Uterus (tissue), 2 donors: Measurements from ENCODE around the gene AKT2.

ENCODE experiments used
- POLR2A ChIP-seq, 2 donors: fragments of 450-650 bp; IDR thresholded peaks; one replicate each; pipeline ENCODE4 v1.6.1; 2016; ENCODE audit warnings: antibody characterized with exemption in 2 of 2, mild to moderate bottlenecking in 1 of 2, moderate library complexity in 1 of 2
- TF ChIP-seq, protein P1 (sequence below), 4 experiments: fragments of 200-600 bp in 2 of 4; fragments of 450-650 bp in 2 of 4; sonication (generic) in 2 of 4; IDR thresholded peaks; one replicate each; pipeline ENCODE4 v1.5.1; 2016 to 2019; ENCODE audit warnings: antibody characterized with exemption in 4 of 4, mild to moderate bottlenecking in 2 of 4, moderate library complexity in 1 of 4

GRCh38 chr19:40257096-40257517 is 28.0 kb downstream of the AKT2 start:
- TF ChIP-seq, protein P1, sequence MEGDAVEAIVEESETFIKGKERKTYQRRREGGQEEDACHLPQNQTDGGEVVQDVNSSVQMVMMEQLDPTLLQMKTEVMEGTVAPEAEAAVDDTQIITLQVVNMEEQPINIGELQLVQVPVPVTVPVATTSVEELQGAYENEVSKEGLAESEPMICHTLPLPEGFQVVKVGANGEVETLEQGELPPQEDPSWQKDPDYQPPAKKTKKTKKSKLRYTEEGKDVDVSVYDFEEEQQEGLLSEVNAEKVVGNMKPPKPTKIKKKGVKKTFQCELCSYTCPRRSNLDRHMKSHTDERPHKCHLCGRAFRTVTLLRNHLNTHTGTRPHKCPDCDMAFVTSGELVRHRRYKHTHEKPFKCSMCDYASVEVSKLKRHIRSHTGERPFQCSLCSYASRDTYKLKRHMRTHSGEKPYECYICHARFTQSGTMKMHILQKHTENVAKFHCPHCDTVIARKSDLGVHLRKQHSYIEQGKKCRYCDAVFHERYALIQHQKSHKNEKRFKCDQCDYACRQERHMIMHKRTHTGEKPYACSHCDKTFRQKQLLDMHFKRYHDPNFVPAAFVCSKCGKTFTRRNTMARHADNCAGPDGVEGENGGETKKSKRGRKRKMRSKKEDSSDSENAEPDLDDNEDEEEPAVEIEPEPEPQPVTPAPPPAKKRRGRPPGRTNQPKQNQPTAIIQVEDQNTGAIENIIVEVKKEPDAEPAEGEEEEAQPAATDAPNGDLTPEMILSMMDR (IDR thresholded peaks at IDR 0.05): no peak
- no peak for TF ChIP-seq POLR2A (IDR thresholded peaks at IDR 0.05)
